RCC 7860 (cell line): ENCODE data around the gene IL10RB.

ENCODE experiments used
- DNase-seq: peaks from one replicate; pipeline ENCODE4 v3.0.0-alpha.2; 2015; ENCODE audit warnings: low spot score
- FAIRE-seq: peaks from 2 replicates; lab custom pipeline; 2012; peaks lifted over from hg19 to GRCh38; lab: Jason Lieb, UNC

The IL10RB gene

GRCh38 chr21:33262921-33263320 lies 3.2 kb upstream of the IL10RB start:
- DNase-seq (no peak), FAIRE-seq (no peak)

- FAIRE-seq, result no peak
Measured at GRCh38 chr21:33264561-33264960, 1.6 kb upstream of the IL10RB start.

DNA sequence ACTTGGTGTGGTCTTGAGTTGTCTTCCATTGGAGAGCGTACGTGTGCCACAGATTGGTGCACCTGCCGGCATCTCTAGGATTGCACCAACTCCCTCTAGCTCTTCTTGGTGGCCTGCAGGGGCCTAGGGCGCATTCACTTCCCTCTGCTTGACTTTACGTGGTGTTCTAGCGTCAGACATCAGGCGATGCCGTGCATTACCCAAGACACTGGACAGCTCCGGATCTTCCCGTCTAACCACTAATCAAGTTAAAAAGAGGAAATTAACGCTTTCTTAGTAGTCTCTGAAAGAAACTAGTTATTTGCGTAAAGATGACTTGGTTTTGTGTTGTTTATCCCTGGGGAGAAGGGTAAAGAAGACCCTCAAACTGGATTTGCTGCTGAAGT lies 510 bp upstream of the IL10RB start:
- FAIRE-seq (no peak), DNase-seq (no peak)

More at GRCh38 chr21:33264561-33264960, 1.6 kb upstream of the IL10RB start:
- DNase-seq, result no peak

GRCh38 chr21:33266789-33267135 lies 595 bp downstream of the IL10RB start:
- no peak for FAIRE-seq
- no peak for DNase-seq

GRCh38 chr21:33267250-33267649 lies 1.1 kb downstream of the IL10RB start:
- DNase-seq (no peak), FAIRE-seq (no peak)

- no peak for DNase-seq
- no peak for FAIRE-seq
Measured at GRCh38 chr21:33268393-33268736, 2.2 kb downstream of the IL10RB start.

GRCh38 chr21:33268737-33269441 lies 2.7 kb downstream of the IL10RB start:
- DNase-seq (no peak), FAIRE-seq (no peak)

DNA sequence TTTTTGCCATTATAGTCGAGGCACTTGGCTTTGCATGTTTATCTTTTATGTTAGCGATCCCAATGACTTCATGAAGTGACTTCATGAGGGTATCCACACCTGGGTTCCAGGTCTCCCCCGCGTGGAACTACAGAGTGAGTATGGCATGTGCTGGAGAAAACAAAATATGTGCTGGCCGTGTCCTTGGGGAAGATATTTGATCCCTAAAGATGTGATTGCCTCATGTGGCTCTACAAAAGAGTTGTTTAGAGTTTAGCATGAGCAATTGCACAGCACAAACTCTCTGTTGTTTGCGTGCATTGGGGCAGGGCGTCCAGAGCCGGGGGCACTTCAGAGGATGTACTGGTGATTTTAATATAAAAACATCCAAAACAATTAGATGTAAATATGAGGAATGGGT lies 4.8 kb downstream of the IL10RB start:
- FAIRE-seq (no peak), DNase-seq (no peak)

- DNase-seq (no peak), FAIRE-seq (no peak)
Measured at GRCh38 chr21:33273044-33273443, 6.9 kb downstream of the IL10RB start.

DNA sequence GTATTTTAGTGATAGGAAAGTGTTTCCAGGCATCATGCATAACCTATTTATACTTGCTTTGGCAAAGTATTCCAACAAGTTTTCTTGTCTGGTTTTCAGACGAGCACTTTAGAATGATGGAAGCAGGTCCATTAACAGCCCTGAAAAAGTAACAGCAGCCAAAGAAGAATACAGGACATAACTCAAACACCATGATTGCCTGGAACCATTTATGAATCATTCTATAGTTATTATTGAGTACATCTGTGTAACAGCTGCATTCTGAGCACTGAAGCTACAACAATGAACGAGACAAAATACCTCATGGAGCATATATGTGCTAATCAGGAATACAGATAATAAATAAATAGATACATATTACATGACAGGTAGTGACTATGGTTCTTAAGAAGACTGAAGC lies 12.6 kb downstream of the IL10RB start:
- DNase-seq (no peak), FAIRE-seq (no peak)

DNA sequence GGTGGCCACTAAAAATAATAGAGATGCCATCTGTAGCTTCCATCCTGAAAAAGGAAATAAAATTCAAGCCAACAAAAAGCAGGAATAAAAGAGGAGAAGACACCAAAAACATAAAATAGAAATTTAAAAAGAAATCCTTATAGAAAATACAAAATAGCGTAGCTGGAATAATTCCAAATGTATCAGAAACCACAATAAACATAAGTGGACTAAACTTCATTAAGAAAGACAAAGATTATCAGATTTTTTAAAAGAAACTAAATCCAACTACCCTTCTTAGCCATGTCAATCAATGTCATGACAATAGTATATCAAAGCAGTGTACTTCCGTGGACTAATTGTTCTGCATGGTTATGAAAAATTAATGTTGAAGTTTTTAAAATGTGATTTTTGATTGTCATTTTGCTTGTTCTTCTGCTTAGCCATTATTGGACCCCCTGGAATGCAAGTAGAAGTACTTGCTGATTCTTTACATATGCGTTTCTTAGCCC lies 13.2 kb downstream of the IL10RB start:
- DNase-seq (no peak), FAIRE-seq (no peak)

- no peak for FAIRE-seq
- no peak for DNase-seq
Measured at GRCh38 chr21:33281096-33281652, 15.0 kb downstream of the IL10RB start.

DNA sequence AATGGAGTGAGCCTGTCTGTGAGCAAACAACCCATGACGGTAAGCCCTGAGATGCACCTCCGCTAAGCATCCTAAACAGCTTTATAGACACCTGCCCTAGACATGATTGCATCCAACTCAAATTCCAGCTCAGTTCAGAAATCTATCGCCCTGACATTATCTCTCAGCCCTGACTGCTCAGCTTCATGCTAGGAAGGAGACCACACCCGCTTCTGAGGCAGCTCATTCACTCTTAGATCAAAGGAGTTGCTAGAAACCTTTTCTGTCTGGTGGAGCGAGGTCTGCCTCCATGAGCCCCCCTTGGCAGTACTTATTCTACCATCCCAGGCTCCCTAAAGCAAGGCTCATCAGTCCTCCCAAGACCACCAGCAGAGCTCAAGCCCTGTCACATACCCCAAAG lies 17.0 kb downstream of the IL10RB start:
- FAIRE-seq (no peak), DNase-seq (no peak)

DNA sequence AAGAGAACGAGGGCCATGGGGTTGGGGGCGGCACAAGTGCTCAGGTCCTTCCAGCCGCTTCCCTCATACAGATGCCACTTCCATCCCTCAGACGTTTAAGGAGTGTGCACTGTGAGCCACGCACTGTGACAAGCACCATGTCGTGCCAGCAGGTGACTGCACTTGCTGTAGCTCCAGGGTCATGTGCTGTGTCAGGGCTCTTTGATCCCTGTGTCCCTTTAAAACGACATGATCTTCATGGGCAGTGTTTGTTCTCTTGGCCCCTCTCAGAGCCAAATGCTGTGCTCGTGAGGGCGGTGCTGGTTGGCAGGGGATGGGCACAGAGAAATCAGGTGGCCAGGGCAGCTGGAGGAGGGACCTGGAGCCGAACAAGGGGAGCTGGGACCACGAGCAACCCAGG lies 19.9 kb downstream of the IL10RB start:
- DNase-seq (no peak), FAIRE-seq (no peak)

DNA sequence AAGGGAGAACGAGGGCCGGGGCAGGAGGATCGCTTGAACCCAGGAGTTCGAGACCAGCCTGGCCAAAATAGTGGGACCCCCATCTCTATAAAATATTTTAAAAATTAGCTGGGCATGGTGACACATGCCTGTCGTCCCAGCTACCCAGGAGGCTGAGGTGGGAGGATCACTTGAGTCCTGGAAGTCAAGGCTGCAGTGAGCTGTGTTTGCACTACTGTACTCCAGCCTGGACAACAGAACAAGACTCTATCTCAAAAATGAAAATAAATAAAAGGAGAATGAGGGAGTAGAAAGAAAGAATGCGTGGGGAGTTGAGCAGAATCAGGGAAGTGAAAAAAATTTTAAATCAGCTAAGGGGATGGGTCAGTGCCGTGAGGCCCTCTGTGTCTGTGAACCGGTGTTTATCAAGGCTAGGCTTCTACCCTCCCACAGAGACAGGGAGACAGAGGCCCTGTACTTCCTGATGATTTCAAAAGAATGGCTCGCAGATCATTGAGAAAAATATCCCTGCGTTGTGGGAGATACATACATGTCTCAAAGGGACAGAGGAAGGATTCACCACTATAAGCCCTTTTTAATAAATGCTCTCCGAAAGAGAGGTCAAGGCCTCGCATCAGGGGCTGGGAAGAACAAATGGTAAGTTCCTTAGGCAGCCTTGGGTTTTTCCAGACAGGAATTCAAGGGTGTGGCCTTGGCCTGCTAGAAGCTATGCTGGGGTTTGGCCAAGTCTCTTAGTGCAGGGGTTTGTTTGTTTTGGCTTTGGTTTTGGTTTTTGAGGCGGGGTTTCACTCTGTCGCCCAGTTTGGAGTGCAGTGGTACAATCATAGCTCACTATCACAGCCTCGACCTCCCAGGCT lies 20.7 kb downstream of the IL10RB start:
- DNase-seq, result no peak

DNA sequence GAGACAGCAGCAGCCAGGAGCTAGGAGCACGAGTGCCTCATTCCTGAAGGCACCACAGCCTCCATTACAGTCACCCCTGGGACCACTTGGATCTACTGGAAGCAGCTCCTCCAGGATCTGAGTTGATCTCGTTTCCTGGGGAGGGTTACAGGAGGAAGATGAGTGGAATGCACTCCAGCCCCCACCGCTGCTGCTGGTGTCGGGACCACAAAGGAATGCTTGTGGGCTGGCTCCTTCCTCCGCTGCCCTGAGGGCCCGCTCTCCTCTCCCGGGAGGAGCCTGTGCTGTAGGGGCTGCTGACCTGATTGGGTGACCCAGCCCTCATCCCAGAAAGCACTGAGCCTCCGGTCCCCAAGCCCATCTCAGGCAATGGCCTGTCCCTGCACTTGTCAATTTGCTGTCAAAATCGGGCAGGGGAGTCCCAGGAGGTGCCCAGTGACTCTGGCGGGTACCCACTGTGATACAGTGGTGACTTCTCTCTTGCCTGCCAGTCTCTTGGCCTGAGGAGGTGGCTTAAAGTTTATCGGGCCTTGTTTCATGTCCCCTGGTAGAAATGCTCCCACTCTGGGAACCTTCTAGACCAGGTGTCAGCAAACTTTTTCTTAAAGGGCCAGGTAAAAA lies 23.1 kb downstream of the IL10RB start:
- FAIRE-seq (no peak), DNase-seq (no peak)

More for the DNA sequence above, 20.7 kb downstream of the IL10RB start:
- no peak for FAIRE-seq

- DNase-seq, result no peak
- FAIRE-seq, result no peak
Measured at GRCh38 chr21:33290441-33290840, 24.3 kb downstream of the IL10RB start.

GRCh38 chr21:33291686-33292085 lies 25.5 kb downstream of the IL10RB start:
- FAIRE-seq, result no peak
- DNase-seq, result no peak

DNA sequence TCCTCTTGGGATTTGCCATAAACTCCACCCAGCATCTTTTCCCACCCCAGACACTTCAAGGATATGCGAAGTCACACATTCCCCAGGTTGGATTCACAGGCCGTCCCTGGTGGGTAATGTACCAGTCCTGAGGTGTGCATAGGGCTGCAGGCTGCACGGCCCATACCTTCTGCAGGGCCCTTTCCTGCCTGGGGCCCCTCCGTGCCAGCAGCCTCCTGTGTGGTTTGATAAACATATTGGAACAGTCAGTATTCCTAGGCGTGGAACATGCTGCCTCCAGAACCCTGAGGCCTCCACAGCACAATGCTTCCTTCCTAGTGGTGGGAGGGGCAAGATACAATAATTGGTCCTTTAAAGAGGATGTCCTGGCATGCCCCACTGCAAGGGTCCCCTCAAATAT lies 26.6 kb downstream of the IL10RB start:
- no peak for FAIRE-seq
- DNase-seq, result no peak

DNA sequence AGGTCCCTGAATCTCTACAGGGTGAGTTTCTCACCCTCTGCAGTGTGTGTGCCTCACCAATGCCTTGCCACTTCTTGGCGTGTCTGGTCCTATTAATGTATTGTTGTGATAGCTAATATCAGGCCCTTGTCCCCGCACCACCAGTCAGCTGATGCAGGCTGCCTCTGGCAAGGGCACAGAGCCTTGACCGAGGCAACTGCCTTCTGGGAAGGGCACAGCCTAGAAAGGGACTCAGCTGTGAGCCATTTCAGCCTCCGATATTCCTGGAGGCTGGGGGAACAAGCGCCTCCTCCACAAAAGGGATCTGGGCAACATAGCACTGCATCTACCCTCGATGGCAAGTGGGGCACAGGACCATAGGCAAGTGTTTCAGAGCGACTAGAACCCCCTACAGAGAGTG lies 27.0 kb downstream of the IL10RB start:
- no peak for DNase-seq
- FAIRE-seq, result no peak

GRCh38 chr21:33293811-33294216 lies 27.6 kb downstream of the IL10RB start:
- no peak for FAIRE-seq
- no peak for DNase-seq

DNA sequence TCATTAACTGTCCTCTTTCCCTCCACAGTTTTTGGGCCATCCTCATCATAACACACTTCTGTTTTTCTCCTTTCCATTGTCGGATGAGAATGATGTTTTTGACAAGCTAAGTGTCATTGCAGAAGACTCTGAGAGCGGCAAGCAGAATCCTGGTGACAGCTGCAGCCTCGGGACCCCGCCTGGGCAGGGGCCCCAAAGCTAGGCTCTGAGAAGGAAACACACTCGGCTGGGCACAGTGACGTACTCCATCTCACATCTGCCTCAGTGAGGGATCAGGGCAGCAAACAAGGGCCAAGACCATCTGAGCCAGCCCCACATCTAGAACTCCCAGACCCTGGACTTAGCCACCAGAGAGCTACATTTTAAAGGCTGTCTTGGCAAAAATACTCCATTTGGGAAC lies 30.0 kb downstream of the IL10RB start:
- no peak for DNase-seq
- FAIRE-seq, result no peak
